Heart right ventricle (tissue), 16 donors: ENCODE measurements around the gene C11orf97. TPM values are rescaled to one million over a fixed set of nuclear protein-coding genes. Genes with fewer than 3 reads are reported as not detected.
"Not testable (repeated sequence)": the region's sequence is repeated elsewhere in the genome, so short reads cannot be mapped to it uniquely, and the experiment has no call there.

ENCODE experiments used
- ATAC-seq, 8 donors: fragments of 200-7000 bp; cut with Tn5 transposase; one replicate each; pipeline ENCODE4 v1.9.1; 2020; ENCODE audit warnings: mild to moderate bottlenecking in 8 of 8, moderate library complexity in 8 of 8, moderate number of reproducible peaks in 1 of 8
- DNase-seq, 2 donors: peaks; one replicate each; pipeline ENCODE4 v3.0.0-alpha.2; 2020
- H3K27ac ChIP-seq, 10 donors: fragments of 200-600 bp; sonication (generic) in 2 of 10; one replicate each; pipeline versions ENCODE4 v1.5.0 to v1.8.0; 2020 to 2022; ENCODE audit warnings: mild to moderate bottlenecking in 3 of 10
- H3K27me3 ChIP-seq, 7 donors: fragments of 200-600 bp; one replicate each; pipeline ENCODE4 v1.8.0; 2021 to 2022; ENCODE audit warnings: mild to moderate bottlenecking in 2 of 7
- H3K36me3 ChIP-seq, 9 donors: fragments of 200-600 bp; sonication (generic) in 1 of 9; one replicate each; pipeline versions ENCODE4 v1.5.0 to v1.8.0; 2020 to 2022; ENCODE audit warnings: mild to moderate bottlenecking in 2 of 9
- H3K4me1 ChIP-seq, 9 donors: fragments of 200-600 bp; sonication (generic) in 1 of 9; one replicate each; pipeline versions ENCODE4 v1.5.0 to v1.8.0; 2020 to 2022; ENCODE audit warnings: mild to moderate bottlenecking in 4 of 9
- H3K4me3 ChIP-seq, 10 donors: fragments of 200-600 bp; sonication (generic) in 2 of 10; one replicate each; pipeline versions ENCODE4 v1.5.0 to v1.8.0; 2020 to 2022; ENCODE audit warnings: mild to moderate bottlenecking in 7 of 10, moderate library complexity in 2 of 10
- H3K9me3 ChIP-seq, 11 donors: fragments of 200-600 bp in 10 of 11; sonication (generic) in 2 of 11; one replicate each; pipeline versions ENCODE4 v1.5.0 to v1.8.0; 2013 to 2022; ENCODE audit warnings: mild to moderate bottlenecking in 2 of 11, control low read depth in 1 of 11, moderate library complexity in 1 of 11
- WGBS, 2 donors: extraction: QIAGEN DNeasy Blood & Tissue Kit; methylation state at CpG; one replicate each; pipeline ENCODE4 v1.1.7; 2013; ENCODE audit warnings: inconsistent platforms in 1 of 2; 5-methylcytosine and 5-hydroxymethylcytosine counted together
- intact Hi-C, 10 donors: fragments of 100-400 bp; cut with DNase I; formaldehyde crosslinking; loops; one replicate each; pipeline versions ENCODE4 v1.11.1 to v1.14.2; 2022
- polyA plus RNA-seq, 2 donors: library from polyadenylated mRNA; stranded (reverse); fragments of 200-250 nt; gene quantifications; one replicate each; pipeline ENCODE4 v1.2.3, GENCODE V29; 2013
- total RNA-seq, 10 donors: library from RNA; stranded (reverse); fragmentation: NEBNext Ultra II Directional in 3 of 10; extraction: Animal tissue kit (Norgen Biotek cat#: 25700) in 3 of 10; gene quantifications; one replicate each; pipeline versions ENCODE4 v1.2.1 to v1.2.4, GENCODE V29; 2021 to 2023
- TF ChIP-seq, protein P1 (sequence below), 9 donors: fragments of 200-600 bp; sonication (generic) in 2 of 9; IDR thresholded peaks; one replicate each; pipeline versions ENCODE4 v1.5.0 to v1.8.0; 2021 to 2022; ENCODE audit warnings: antibody characterized with exemption in 9 of 9, mild to moderate bottlenecking in 5 of 9, moderate library complexity in 1 of 9
- donor health status: Arrhythmogenic right ventricular cardiomyopathy.
- donor health status: ischemic (EF 13 %, LVEDD 7.1; RV severe dilation, severe dysfunction).
- donor health status: healthy with polysubstance abuse.
- donor health status: DM: no; HTN: yes; CAD: no.
- donor health status: DM: no; HTN: no; CAD: no.
- donor health status: ischemic (EF 25% LVEDD 6.9; RV normal size, moderate dysfunction).
- donor health status: ischemic (EF 25% LVEDD 5.7; RV mildly dilated, moderate dysfunction).
- donor health status: healthy.
- donor health status: DM: yes; HTN: yes; CAD: no.
- donor health status: Ischemic cardiomyopathy.
- donor health status: ischemic (EF 35%, LVEDD 5.7; RV mildly dilated, moderate dysfunction).
- donor health status: nonischemic (EF 11% LVEDD 7.7; RV severe dilation, severe dysfunction).
- donor health status: DM: yes; HTN: yes; CAD: no.
- donor health status: PGD.
- donor health status: ischemic (EF 29% LVEDD 5.4; RV normal size, mild dysfunction).
- donor health status: nonischemic (EF 23%, LVEDD 6.1; RV moderate dilation, normal function).

Gene C11orf97
- total and polyA plus RNA-seq, 12 donors: not detected

GRCh38 chr11:94563848-94564467 lies 51.7 kb downstream of the C11orf97 start:
- no peaks in the 10 kb centered on the region for H3K9me3 ChIP-seq
- H3K4me1 ChIP-seq: peaks cover 0 to 30% (median 8%) of the 10 kb centered on the region in 9 donors
- TF ChIP-seq, protein P1, sequence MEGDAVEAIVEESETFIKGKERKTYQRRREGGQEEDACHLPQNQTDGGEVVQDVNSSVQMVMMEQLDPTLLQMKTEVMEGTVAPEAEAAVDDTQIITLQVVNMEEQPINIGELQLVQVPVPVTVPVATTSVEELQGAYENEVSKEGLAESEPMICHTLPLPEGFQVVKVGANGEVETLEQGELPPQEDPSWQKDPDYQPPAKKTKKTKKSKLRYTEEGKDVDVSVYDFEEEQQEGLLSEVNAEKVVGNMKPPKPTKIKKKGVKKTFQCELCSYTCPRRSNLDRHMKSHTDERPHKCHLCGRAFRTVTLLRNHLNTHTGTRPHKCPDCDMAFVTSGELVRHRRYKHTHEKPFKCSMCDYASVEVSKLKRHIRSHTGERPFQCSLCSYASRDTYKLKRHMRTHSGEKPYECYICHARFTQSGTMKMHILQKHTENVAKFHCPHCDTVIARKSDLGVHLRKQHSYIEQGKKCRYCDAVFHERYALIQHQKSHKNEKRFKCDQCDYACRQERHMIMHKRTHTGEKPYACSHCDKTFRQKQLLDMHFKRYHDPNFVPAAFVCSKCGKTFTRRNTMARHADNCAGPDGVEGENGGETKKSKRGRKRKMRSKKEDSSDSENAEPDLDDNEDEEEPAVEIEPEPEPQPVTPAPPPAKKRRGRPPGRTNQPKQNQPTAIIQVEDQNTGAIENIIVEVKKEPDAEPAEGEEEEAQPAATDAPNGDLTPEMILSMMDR (IDR thresholded peaks at IDR 0.05): no peak
- no peak overlapping the region for H3K27ac ChIP-seq
- ATAC-seq (peak in 3 of 8 donors; percentile 7 to 25 (median 8)), DNase-seq (no peak)
- no peak overlapping the region for H3K4me3 ChIP-seq
- H3K27me3 ChIP-seq: no peaks in the 10 kb centered on the region
- 66 to 71% methylated on average over 8 of the region's 8 CpGs for WGBS, 2 donors
- no peaks in the 10 kb centered on the region for H3K36me3 ChIP-seq
- intact Hi-C loops: loop anchor here in 8 of 10 donors (2.0 to 5.0 kb wide), 4 partner anchors 42 to 47 kb away; no protein-coding TSS in a partner anchor

- no peak within 1 kb of the TSS for H3K4me3 ChIP-seq
- DNase-seq (no peak), ATAC-seq (no peak)
- H3K36me3 ChIP-seq: no peaks in the 10 kb centered on the region
- 93 to 94% methylated on average over 25 of the region's 25 CpGs for WGBS, 2 donors
- H3K9me3 ChIP-seq: no peaks in the 10 kb centered on the region
- intact Hi-C loops: no loop called here
- TF ChIP-seq, protein P1 (IDR thresholded peaks at IDR 0.05): no peak
- H3K27ac ChIP-seq: no peak within 1 kb of the TSS
- H3K27me3 ChIP-seq: no peaks in the 10 kb centered on the region
- H3K4me1 ChIP-seq: peaks cover 0 to 17% (median 8%) of the 10 kb centered on the region in 9 donors
These were observed 55.0 kb downstream of the C11orf97 start, which contains the start of gene PIWIL4 for GRCh38 chr11:94567181-94567670. Gene PIWIL4 (plus strand): TSS chr11:94567368. CDS start chr11:94567519, 151 bp downstream.

- Histone ChIP-seq H3K4me1 (peaks cover 0 to 13% (median 6%) of the 10 kb centered on the region in 9 donors), H3K27ac (no peak overlapping the region), H3K36me3 (no peaks in the 10 kb centered on the region), H3K27me3 (no peaks in the 10 kb centered on the region), H3K9me3 (no peaks in the 10 kb centered on the region), H3K4me3 (no peak overlapping the region)
- ATAC-seq (no peak), DNase-seq (no peak)
- 97 to 98% methylated on average over 5 of the region's 5 CpGs for WGBS, 2 donors
- intact Hi-C loops: no loop called here
- TF ChIP-seq, protein P1 (IDR thresholded peaks at IDR 0.05): no peak
These were observed 55.9 kb downstream of the C11orf97 start for GRCh38 chr11:94568200-94568599.

DNA sequence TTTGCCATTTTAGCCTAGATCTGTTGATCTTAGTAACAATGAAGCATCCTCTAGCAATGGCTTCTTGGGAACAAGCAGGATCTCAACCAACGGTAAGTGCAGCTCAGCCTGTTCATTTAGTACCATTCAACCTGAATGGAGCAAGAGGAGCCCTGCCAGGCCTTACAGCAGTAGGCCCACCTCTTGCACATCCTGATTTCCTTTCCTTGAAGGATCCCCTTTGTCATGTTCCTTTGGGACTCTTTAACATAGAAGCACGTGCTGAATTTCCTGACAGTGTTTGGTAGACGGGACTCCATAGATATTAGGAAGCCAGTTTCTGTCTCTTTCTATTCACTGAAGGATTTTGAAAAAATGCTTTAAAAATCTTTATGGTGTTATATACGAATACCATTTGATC lies 56.5 kb downstream of the C11orf97 start:
- no peaks in the 10 kb centered on the region for H3K27me3 ChIP-seq
- DNase-seq: no peak
- TF ChIP-seq, protein P1 (IDR thresholded peaks at IDR 0.05): no peak
- H3K4me1 ChIP-seq: peaks cover 0 to 8% (median 2%) of the 10 kb centered on the region in 9 donors
- intact Hi-C loops: no loop called here
- H3K4me3 ChIP-seq: no peak overlapping the region
- H3K9me3 ChIP-seq: no peaks in the 10 kb centered on the region
- 75 to 81% methylated on average over 4 of the region's 4 CpGs for WGBS, 2 donors
- no peak for ATAC-seq
- H3K36me3 ChIP-seq: no peaks in the 10 kb centered on the region
- H3K27ac ChIP-seq: no peak overlapping the region

GRCh38 chr11:94572975-94573374 lies 60.7 kb downstream of the C11orf97 start:
- H3K27me3 ChIP-seq, H3K9me3 ChIP-seq, intact Hi-C loops, DNase-seq, H3K27ac ChIP-seq, H3K4me3 ChIP-seq, ATAC-seq, H3K36me3 ChIP-seq: not testable (repeated sequence)
- 74 to 88% methylated on average over 2 of the region's 2 CpGs for WGBS, 2 donors
- peaks cover 0 to 16% (median 0%) of the 10 kb centered on the region in 9 donors for H3K4me1 ChIP-seq
